GM23248 (cell line): ENCODE measurements around the gene IP6K3.

ENCODE experiments used
- EZH2 ChIP-seq: fragments of 200-600 bp; sonication (generic); IDR thresholded peaks from 2 replicates; pipeline ENCODE4 v1.6.1; 2018; ENCODE audit warnings: antibody characterized with exemption, mild to moderate bottlenecking; ENCODE audit not compliant: insufficient read depth, poor library complexity, severe bottlenecking
- EZH2phosphoT487 ChIP-seq: fragments of 200-600 bp; sonication (generic); IDR thresholded peaks from 2 replicates; pipeline ENCODE4 v1.6.1; 2018; ENCODE audit warnings: antibody characterized with exemption, moderate library complexity, mild to moderate bottlenecking, low read depth; ENCODE audit not compliant: insufficient read depth

- TF ChIP-seq EZH2phosphoT487 (no peak), EZH2 (no peak)
Measured at GRCh38 chr6:33757113-33757512, 10.4 kb upstream of the IP6K3 start.
